Endodermal cell (in vitro differentiated cells): ENCODE data around the gene ZNF701. TPM values are rescaled to one million over a fixed set of nuclear protein-coding genes. Genes with fewer than 3 reads are reported as not detected.
"Not testable (repeated sequence)": the region's sequence is repeated elsewhere in the genome, so short reads cannot be mapped to it uniquely, and the experiment has no call there.

Source experiments
- DNase-seq: peaks from one replicate; pipeline ENCODE4 v3.0.0-alpha.2; 2017
- H3K27ac ChIP-seq: 2 replicates; pipeline ENCODE4 v1.5.1; 2013; ENCODE audit warnings: mild to moderate bottlenecking, low read depth, low read length, moderate library complexity
- H3K27me3 ChIP-seq: 2 replicates; pipeline ENCODE4 v1.6.1; 2013; ENCODE audit warnings: mild to moderate bottlenecking, low read length, moderate library complexity; ENCODE audit not compliant: insufficient read depth, control insufficient read depth, poor library complexity, severe bottlenecking
- H3K36me3 ChIP-seq: 2 replicates; pipeline ENCODE4 v1.7.0; 2013; ENCODE audit warnings: mild to moderate bottlenecking, low read length, moderate library complexity; ENCODE audit not compliant: control insufficient read depth, insufficient read depth
- H3K4me1 ChIP-seq: one replicate; pipeline ENCODE4 v1.7.0; 2013; ENCODE audit warnings: low read length; ENCODE audit not compliant: control insufficient read depth, insufficient read depth
- H3K4me3 ChIP-seq: 2 replicates; pipeline ENCODE4 v1.5.1; 2013; ENCODE audit warnings: mild to moderate bottlenecking, low read length, moderate library complexity
- H3K9ac ChIP-seq: 2 replicates; pipeline ENCODE4 v1.6.1; 2013; ENCODE audit warnings: mild to moderate bottlenecking, low read length, moderate library complexity; ENCODE audit not compliant: poor library complexity, severe bottlenecking; ENCODE audit errors: extremely low read depth
- H3K9me3 ChIP-seq: 2 replicates; pipeline ENCODE4 v1.6.1; 2013; ENCODE audit warnings: mild to moderate bottlenecking, low read length, moderate library complexity; ENCODE audit not compliant: control insufficient read depth
- H3K27ac Mint-ChIP-seq: 2 replicates; pipeline ENCODE4 v1.8.0; 2020; ENCODE audit warnings: mixed read lengths
- H3K27me3 Mint-ChIP-seq: 2 replicates; pipeline ENCODE4 v1.8.0; 2021; ENCODE audit warnings: mild to moderate bottlenecking, mixed read lengths; ENCODE audit not compliant: insufficient read depth
- H3K36me3 Mint-ChIP-seq: 2 replicates; pipeline ENCODE4 v1.8.0; 2020; ENCODE audit warnings: low read depth, mixed read lengths
- H3K4me1 Mint-ChIP-seq: 2 replicates; pipeline ENCODE4 v1.8.0; 2020; ENCODE audit warnings: mixed read lengths
- H3K4me3 Mint-ChIP-seq: 2 replicates; pipeline ENCODE4 v1.8.0; 2020; ENCODE audit warnings: mild to moderate bottlenecking, moderate library complexity, mixed read lengths
- H3K9me3 Mint-ChIP-seq: 2 replicates; pipeline ENCODE4 v1.8.0; 2020; ENCODE audit warnings: mild to moderate bottlenecking, mixed read lengths
- WGBS, 2 experiments: methylation state at CpG; one replicate each; pipeline versions ENCODE4 v1.1.5 to v1.1.7; 2013; ENCODE audit warnings: missing lambda C conversion rate in 2 of 2, mixed read lengths in 1 of 2; ENCODE audit not compliant: insufficient coverage in 1 of 2, insufficient read length in 1 of 2; 5-methylcytosine and 5-hydroxymethylcytosine counted together
- total RNA-seq, 2 donors: library from RNA; stranded (reverse); fragmentation: NEBNext Ultra II Directional in 1 of 2; extraction: Animal tissue kit (Norgen Biotek cat#: 25700) in 1 of 2; gene quantifications; 2 replicates in 1 of 2; 3 replicates in 1 of 2; pipeline ENCODE4 v1.2.1, GENCODE V29; 2021
- TF ChIP-seq, protein P1 (sequence below): fragments of 200-600 bp; sonication (generic); conservative IDR thresholded peaks from 2 replicates; pipeline ENCODE4 v1.5.0; 2021; ENCODE audit warnings: antibody characterized with exemption, mild to moderate bottlenecking

Gene ZNF701
- total RNA-seq, 2 donors from 2014 or later: 42.0 to 45.3 TPM

GRCh38 chr19:52554216-52554971 is 15.7 kb upstream of the ZNF701 start:
- H3K9ac ChIP-seq: no peak overlapping the region
- no peak overlapping the region for H3K27ac ChIP-seq
- H3K4me3 ChIP-seq: peak overlapping the region; percentile 58
- no peaks in the 10 kb centered on the region for H3K4me1 ChIP-seq
- Mint-ChIP-seq H3K4me1 (peaks cover 10% of the 10 kb centered on the region), H3K4me3 (no peak overlapping the region), H3K36me3 (peaks cover 85% of the 10 kb centered on the region), H3K27me3 (no peaks in the 10 kb centered on the region), H3K9me3 (peaks cover 81% of the 10 kb centered on the region), H3K27ac (no peak overlapping the region)
- H3K9me3 ChIP-seq: peaks cover 89% of the 10 kb centered on the region
- peaks cover 86% of the 10 kb centered on the region for H3K36me3 ChIP-seq
- no peaks in the 10 kb centered on the region for H3K27me3 ChIP-seq
- WGBS, 2 experiments: 96 to 98% methylated on average over 12 to 15 of the region's 15 CpGs
- DNase-seq: no peak
- TF ChIP-seq, protein P1, sequence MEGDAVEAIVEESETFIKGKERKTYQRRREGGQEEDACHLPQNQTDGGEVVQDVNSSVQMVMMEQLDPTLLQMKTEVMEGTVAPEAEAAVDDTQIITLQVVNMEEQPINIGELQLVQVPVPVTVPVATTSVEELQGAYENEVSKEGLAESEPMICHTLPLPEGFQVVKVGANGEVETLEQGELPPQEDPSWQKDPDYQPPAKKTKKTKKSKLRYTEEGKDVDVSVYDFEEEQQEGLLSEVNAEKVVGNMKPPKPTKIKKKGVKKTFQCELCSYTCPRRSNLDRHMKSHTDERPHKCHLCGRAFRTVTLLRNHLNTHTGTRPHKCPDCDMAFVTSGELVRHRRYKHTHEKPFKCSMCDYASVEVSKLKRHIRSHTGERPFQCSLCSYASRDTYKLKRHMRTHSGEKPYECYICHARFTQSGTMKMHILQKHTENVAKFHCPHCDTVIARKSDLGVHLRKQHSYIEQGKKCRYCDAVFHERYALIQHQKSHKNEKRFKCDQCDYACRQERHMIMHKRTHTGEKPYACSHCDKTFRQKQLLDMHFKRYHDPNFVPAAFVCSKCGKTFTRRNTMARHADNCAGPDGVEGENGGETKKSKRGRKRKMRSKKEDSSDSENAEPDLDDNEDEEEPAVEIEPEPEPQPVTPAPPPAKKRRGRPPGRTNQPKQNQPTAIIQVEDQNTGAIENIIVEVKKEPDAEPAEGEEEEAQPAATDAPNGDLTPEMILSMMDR: no peak

DNA sequence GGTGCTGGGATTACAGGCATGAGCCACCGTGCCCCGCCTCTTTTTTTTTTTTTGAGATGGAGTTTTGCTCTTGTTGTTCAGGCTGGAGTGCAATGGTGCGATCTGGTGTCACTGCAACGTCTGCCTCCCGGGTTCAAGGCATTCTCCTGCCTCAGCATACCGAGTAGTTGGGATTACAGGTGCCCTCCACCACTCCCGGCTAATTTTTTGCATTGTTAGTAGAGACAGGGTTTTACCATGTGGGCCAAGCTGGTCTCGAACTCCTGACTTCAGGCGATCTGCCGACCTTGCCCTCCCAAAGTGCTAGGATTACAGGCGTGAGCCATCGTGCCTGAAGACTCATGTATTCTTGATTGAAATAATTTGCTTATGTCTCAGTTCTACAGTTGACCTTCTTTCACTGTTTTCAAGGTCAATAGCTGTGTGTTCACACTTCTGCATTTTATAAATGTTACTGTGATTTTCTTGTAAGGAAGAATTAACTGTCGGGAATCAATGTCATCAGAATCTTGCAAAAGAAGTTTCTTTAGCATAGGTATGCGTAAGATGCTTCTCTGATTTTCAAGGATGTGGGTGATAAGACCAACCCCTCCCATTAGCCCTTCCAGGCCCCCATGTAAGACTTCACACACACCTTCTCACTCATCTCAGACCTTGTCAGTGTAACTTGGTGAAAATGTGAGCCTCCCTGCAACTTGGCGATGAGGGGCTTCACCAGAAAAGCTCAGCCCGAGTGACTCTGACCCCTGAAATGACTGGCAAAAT is 12.7 kb upstream of the ZNF701 start:
- H3K27ac Mint-ChIP-seq: no peak overlapping the region
- H3K4me3 Mint-ChIP-seq: no peak overlapping the region
- Histone ChIP-seq H3K9ac (no peak overlapping the region), H3K27ac (no peak overlapping the region), H3K4me3 (peak overlapping the region; percentile 74), H3K4me1 (no peaks in the 10 kb centered on the region), H3K9me3 (peaks cover 86% of the 10 kb centered on the region), H3K27me3 (no peaks in the 10 kb centered on the region), H3K36me3 (peaks cover 83% of the 10 kb centered on the region)
- peaks cover 59% of the 10 kb centered on the region for H3K9me3 Mint-ChIP-seq
- 94 to 99% methylated on average over 9 to 16 of the region's 16 CpGs for WGBS, 2 experiments
- H3K27me3 Mint-ChIP-seq: no peaks in the 10 kb centered on the region
- peaks cover 16% of the 10 kb centered on the region for H3K4me1 Mint-ChIP-seq
- DNase-seq: no peak
- TF ChIP-seq, protein P1: no peak
- H3K36me3 Mint-ChIP-seq: peaks cover 78% of the 10 kb centered on the region

DNA sequence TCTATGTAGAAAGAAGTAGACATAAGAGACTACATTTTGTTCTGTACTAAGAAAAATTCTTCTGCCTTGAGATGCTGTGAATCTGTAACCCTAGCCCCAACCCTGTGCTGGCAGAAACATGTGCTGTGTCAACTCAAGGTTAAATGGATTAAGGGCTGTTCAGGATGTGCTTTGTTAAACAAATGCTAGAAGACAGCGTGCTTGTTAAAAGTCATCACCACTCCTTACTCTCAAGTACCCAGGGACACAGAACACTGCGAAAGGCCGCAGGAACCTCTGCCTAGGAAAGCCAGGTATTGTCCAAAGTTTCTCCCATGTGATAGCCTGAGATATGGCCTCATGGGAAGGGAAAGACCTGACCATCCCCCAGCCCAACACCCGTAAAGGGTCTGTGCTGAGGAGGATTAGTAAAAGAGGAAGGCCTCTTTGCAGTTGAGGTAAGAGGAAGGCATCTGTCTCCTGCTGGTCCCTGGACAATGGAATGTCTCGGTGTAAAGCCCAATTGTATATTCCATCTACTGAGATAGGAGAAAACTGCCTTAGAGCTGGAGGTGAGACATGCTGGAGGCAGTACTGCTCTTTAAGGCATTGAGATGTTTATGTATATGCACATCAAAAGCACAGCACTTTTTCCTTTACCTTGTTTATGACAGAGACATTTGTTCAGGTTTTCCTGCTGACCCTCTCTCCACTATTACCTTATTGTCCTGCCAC is 11.2 kb upstream of the ZNF701 start:
- Histone ChIP-seq H3K36me3 (peaks cover 82% of the 10 kb centered on the region), H3K4me3 (peak overlapping the region; percentile 65), H3K9ac (peak overlapping the region; percentile 30), H3K9me3 (peaks cover 79% of the 10 kb centered on the region)
- not testable (repeated sequence) for H3K27me3 Mint-ChIP-seq, H3K27ac ChIP-seq, H3K27me3 ChIP-seq, H3K4me1 ChIP-seq
- peaks cover 44% of the 10 kb centered on the region for H3K9me3 Mint-ChIP-seq
- WGBS, 2 experiments: 51 to 90% methylated on average over 2 to 5 of the region's 5 CpGs
- peak overlapping the region; percentile 89 for H3K27ac Mint-ChIP-seq
- DNase-seq: peak; percentile 74
- H3K4me3 Mint-ChIP-seq: peak overlapping the region; percentile 15
- H3K36me3 Mint-ChIP-seq: peaks cover 74% of the 10 kb centered on the region
- H3K4me1 Mint-ChIP-seq: peaks cover 16% of the 10 kb centered on the region

- 97 to 98% methylated on average over 8 of the region's 8 CpGs for WGBS, 2 experiments
- H3K9me3 ChIP-seq: peaks cover 53% of the 10 kb centered on the region
- peaks cover 62% of the 10 kb centered on the region for H3K36me3 ChIP-seq
- H3K4me3 ChIP-seq, H3K4me3 Mint-ChIP-seq, H3K27me3 Mint-ChIP-seq, H3K9ac ChIP-seq, H3K27ac ChIP-seq, H3K27ac Mint-ChIP-seq, H3K27me3 ChIP-seq, H3K4me1 ChIP-seq, DNase-seq: not testable (repeated sequence)
- peaks cover 66% of the 10 kb centered on the region for H3K36me3 Mint-ChIP-seq
- peaks cover 18% of the 10 kb centered on the region for H3K4me1 Mint-ChIP-seq
- H3K9me3 Mint-ChIP-seq: peaks cover 19% of the 10 kb centered on the region
These were observed 8.5 kb upstream of the ZNF701 start for GRCh38 chr19:52561611-52562010.
